Lung microvascular endothelial cell (primary cell): ENCODE data around the gene HOXA13. TPM values are rescaled to one million over a fixed set of nuclear protein-coding genes. Genes with fewer than 3 reads are reported as not detected.

ENCODE experiments used
- DNase-seq, 2 donors: peaks; one replicate each; pipeline versions ENCODE4 v3.0.0 to v3.0.0-alpha.2; 2010; ENCODE audit warnings: low read depth in 2 of 2
- total RNA-seq: library from RNA; depleted of rRNA; stranded (reverse); fragments of >200 nt; gene quantifications from 2 replicates; pipeline ENCODE4 v1.2.1, GENCODE V29; 2014

The HOXA13 gene
- total RNA-seq, 1 donor from 2014 or later: not detected

GRCh38 chr7:27159266-27160144, 40.4 kb downstream of the HOXA13 start:
- no peak for DNase-seq

GRCh38 chr7:27158436-27159265, 41.2 kb downstream of the HOXA13 start:
- peak in 1 of 2 donors; percentile 58 for DNase-seq

DNA sequence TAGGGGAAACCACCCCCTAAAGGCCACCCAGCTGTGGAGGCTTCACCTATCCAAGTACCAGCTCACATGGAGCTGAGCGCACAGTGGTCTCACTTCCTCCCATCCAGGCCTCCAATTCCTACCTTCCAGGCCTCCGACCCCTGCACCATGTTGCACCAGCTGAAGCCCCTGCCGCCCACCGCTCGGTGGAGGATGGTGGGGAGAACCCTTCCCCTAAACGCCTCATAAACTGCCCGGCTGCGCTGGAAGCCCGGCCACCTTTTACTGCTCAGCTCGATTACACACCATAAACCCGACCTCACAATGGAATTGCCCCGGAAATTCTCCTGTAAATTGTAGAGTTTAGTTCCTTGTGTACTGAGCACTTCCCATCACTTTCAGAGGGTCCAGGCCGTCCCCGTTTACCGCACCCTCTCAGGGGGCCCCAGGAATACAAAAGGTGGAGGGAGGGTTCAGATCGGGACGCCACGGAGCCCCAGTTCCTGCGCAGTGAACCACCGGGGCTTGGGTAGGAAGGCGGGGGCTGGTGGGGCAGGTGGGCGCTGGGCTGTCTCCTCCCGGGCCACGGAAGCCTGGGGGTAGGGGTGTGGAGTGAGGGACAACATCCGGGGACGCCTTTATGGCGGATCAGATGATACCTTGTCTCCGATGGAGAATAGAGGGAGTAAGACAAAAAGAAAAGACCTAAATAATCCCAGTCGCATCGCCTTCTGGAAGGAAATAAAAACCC, 42.0 kb downstream of the HOXA13 start:
- DNase-seq: no peak

GRCh38 chr7:27156916-27157701, 42.8 kb downstream of the HOXA13 start:
- no peak for DNase-seq

GRCh38 chr7:27156508-27156898, 43.4 kb downstream of the HOXA13 start, which contains the start of gene HOXA7:
Gene HOXA7, minus strand, starts transcription at chr7:27156675. Its CDS starts 130 bp downstream, at chr7:27156545.
- peak; percentile 60 to 85 for DNase-seq

DNA sequence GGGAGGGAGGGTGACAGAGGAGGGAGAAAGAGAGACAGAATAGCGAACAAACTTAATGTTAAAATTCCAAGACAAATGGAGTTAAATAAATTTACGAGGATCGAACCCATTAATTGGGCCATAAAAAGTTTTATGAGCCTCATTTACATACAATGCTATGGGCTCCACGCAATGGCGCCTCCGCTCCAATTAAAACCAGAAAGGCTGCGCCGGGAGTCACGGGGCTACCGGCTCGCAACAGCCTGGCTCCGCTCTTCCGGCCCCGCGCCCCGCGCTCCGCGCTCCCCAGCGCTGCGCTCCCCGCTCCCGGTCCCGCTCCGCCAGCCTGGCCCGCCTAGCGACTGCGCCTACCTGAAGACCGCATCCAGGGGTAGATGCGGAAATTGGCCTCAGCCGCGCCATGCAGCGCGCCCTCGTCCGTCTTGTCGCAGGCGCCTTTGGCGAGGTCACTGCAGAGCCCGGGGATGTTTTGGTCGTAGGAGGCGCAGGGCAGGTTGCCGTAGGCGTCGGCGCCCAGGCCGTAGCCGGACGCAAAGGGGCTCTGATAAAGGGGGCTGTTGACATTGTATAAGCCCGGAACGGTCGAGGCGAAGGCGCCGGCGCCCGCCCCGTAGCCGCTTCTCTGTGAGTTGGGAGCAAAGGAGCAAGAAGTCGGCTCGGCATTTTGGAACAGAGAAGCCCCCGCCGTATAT, 43.9 kb downstream of the HOXA13 start:
- DNase-seq: peak; percentile 40 to 77

GRCh38 chr7:27154901-27155815, 44.7 kb downstream of the HOXA13 start:
- DNase-seq: peak in 1 of 2 donors; percentile 46

GRCh38 chr7:27154369-27154768, 45.5 kb downstream of the HOXA13 start:
- no peak for DNase-seq

- DNase-seq: no peak
These were observed 46.4 kb downstream of the HOXA13 start for GRCh38 chr7:27153526-27153925.

GRCh38 chr7:27152816-27153442, 47.0 kb downstream of the HOXA13 start:
- no peak for DNase-seq

- peak; percentile 41 to 90 for DNase-seq
These were observed 47.7 kb downstream of the HOXA13 start, which contains the start of gene HOXA3 for GRCh38 chr7:27151931-27152815. Gene HOXA3, minus strand, starts transcription at chr7:27152583. Its CDS starts 41,943 bp downstream, at chr7:27110640.

- no peak for DNase-seq
These were observed 48.5 kb downstream of the HOXA13 start for GRCh38 chr7:27151341-27151930.

GRCh38 chr7:27150568-27151340, 49.1 kb downstream of the HOXA13 start:
- DNase-seq: peak; percentile 89 to 92

GRCh38 chr7:27149842-27150567, 49.9 kb downstream of the HOXA13 start:
- no peak for DNase-seq
